Measurements from ENCODE around the gene AAR2.

DNA sequence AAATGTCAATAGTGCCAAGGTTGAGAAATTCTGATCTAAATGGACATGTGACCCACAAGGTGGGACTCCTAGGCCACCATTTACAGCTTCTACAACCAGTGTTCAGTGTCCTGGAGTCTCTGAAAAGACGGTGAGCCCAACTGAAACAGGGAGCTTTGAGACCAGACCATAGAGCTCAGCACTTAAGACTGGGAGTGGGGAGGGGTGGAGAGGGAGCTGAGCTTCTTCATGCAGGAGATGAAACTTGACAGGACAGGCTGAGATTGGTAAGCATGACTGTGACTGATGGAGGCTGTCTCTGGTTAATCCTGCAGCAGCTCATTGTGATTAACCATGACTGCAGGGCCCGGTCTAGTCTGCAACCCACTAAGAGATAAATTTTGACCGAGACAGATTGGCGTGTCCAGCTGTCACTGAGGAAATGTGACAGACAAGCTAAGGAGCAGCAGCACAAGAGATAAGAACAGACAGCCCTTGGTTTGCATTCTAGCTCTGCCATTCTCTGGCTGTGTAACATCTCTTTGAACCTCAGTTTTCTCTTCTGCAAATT is 1.4 kb upstream of the AAR2 start:
- TF ChIP-seq, protein P1, sequence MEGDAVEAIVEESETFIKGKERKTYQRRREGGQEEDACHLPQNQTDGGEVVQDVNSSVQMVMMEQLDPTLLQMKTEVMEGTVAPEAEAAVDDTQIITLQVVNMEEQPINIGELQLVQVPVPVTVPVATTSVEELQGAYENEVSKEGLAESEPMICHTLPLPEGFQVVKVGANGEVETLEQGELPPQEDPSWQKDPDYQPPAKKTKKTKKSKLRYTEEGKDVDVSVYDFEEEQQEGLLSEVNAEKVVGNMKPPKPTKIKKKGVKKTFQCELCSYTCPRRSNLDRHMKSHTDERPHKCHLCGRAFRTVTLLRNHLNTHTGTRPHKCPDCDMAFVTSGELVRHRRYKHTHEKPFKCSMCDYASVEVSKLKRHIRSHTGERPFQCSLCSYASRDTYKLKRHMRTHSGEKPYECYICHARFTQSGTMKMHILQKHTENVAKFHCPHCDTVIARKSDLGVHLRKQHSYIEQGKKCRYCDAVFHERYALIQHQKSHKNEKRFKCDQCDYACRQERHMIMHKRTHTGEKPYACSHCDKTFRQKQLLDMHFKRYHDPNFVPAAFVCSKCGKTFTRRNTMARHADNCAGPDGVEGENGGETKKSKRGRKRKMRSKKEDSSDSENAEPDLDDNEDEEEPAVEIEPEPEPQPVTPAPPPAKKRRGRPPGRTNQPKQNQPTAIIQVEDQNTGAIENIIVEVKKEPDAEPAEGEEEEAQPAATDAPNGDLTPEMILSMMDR (IDR thresholded peaks at IDR 0.05; ENCODE audit: low read depth, low read length, poor library complexity, severe bottlenecking): no peak
- TF ChIP-seq EZH2phosphoT487 (IDR thresholded peaks at IDR 0.05; ENCODE audit: borderline replicate concordance, low read length): no peak

Measured in DOHH2 (cell line).